Osteocyte (in vitro differentiated cells): ENCODE measurements around the gene TIMM10B. TPM values are rescaled to one million over a fixed set of nuclear protein-coding genes. Genes with fewer than 3 reads are reported as not detected.

Source experiments
- DNase-seq: peaks from one replicate; pipeline ENCODE4 v3.0.0; 2021; ENCODE audit warnings: mixed read lengths; ENCODE audit not compliant: unreplicated experiment; ENCODE audit errors: extremely low spot score
- H3K27ac Mint-ChIP-seq: one replicate; pipeline ENCODE4 v1.8.0; 2021; ENCODE audit warnings: mild to moderate bottlenecking, mixed read lengths; ENCODE audit not compliant: unreplicated experiment
- H3K27me3 Mint-ChIP-seq: one replicate; pipeline ENCODE4 v1.8.0; 2021; ENCODE audit warnings: mixed read lengths; ENCODE audit not compliant: unreplicated experiment
- H3K36me3 Mint-ChIP-seq: one replicate; pipeline ENCODE4 v1.8.0; 2021; ENCODE audit warnings: mixed read lengths; ENCODE audit not compliant: unreplicated experiment
- H3K4me1 Mint-ChIP-seq: one replicate; pipeline ENCODE4 v1.8.0; 2021; ENCODE audit warnings: mixed read lengths; ENCODE audit not compliant: unreplicated experiment
- H3K4me3 Mint-ChIP-seq: one replicate; pipeline ENCODE4 v1.8.0; 2021; ENCODE audit warnings: mild to moderate bottlenecking, moderate library complexity, mixed read lengths; ENCODE audit not compliant: unreplicated experiment
- H3K9me3 Mint-ChIP-seq: one replicate; pipeline ENCODE4 v1.8.0; 2021; ENCODE audit warnings: mixed read lengths; ENCODE audit not compliant: unreplicated experiment
- long read RNA-seq: library from polyadenylated mRNA; unstranded; transcript quantifications from one replicate; pipeline ENCODE4 v2.0.0, GENCODE V29; 2021
- total RNA-seq: library from RNA; stranded (reverse); gene quantifications from 2 replicates; pipeline ENCODE4 v1.2.1, GENCODE V29; 2021
- TF ChIP-seq, protein P1 (sequence below): fragments of 200-600 bp; sonication (generic); IDR thresholded peaks from 2 replicates; pipeline ENCODE4 v1.5.0; 2021; ENCODE audit warnings: antibody characterized with exemption, mild to moderate bottlenecking, moderate library complexity

Gene TIMM10B, protein sequence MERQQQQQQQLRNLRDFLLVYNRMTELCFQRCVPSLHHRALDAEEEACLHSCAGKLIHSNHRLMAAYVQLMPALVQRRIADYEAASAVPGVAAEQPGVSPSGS
- total RNA-seq = 25.1 and 27.0 TPM in 2 replicates
- long read RNA-seq, transcript TIMM10B-201 (3 exons, 2,840 nt) = major isoform, 97 of 102 reads
- long read RNA-seq, partial matches to known transcripts = 0 of 102 reads
- long read RNA-seq, other reads (novel, unspliced or antisense) = 0 of 102 reads

DNA sequence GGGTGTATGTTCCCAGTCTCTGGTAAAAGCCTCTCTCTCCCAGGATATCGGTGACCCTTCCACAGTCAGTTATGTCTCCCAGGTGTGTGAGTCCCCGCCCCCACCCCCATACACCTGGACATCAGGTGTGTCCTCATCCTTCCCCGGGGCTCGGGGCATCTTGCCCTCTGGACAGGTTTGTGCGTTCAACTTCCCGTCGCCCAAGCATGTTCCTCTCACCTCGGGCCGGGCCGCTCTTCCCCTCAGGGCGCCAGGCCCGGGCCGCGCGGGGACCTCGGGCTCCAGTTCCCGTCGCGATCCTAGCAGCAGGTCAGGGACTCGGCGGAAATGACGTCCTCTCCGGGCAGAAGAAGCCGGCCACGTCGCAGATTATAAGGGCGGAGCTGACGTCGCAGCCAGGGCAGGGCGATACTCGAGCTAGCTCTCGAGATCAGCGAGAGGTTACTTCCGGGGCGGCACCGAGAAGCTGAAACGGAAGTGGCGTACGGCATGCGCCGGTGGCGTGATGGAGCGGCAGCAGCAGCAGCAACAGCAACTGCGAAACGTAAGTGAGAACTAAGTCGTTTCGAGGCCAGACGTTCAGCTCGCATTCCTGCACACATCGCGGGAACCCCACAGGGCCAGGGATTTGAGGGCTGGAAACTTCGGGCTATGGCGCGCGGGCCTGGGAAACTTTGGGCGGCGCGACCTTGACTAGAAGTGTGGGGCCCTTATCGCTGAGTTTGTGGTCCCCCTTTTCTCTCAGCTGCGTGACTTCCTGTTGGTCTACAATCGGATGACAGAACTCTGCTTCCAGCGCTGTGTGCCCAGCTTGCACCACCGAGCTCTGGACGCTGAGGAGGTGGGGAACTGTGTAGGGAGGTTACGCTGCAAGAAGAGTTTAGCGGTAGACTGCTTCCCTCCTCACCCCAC, at the start of gene TIMM10B, which contains the start of gene ARFIP2:
TSS of gene TIMM10B (plus strand) at position 490 of the 912 bp plus-strand sequence. CDS start at position 506, 16 bp downstream.
TSS of gene ARFIP2 (minus strand) at position 320 of the 912 bp plus-strand sequence. CDS start 910 bp downstream, outside the sequence.
- Mint-ChIP-seq H3K36me3 (peaks cover 32% of the 10 kb centered on the region), H3K9me3 (no peaks in the 10 kb centered on the region)

DNA sequence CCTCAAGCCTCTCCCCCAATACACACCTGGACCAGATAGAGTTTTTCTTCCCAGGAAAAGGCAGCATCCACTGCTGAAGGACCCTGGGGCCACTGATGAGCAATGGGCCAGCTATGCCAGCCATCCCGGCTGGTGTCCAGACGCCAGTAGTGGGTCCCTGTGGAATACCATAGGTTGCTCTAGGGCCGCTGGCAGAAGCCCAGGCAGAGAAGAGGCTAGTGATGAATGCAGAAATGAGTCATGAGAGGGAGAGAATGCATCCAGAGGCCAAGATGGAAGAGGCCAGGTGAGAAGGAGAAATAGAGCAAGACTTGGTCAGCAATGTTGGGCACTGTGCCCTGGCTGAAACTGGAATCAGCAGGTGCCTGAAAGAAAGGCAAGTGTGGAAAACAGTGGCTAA, 49.4 kb upstream of the TIMM10B start:
- TF ChIP-seq, protein P1, sequence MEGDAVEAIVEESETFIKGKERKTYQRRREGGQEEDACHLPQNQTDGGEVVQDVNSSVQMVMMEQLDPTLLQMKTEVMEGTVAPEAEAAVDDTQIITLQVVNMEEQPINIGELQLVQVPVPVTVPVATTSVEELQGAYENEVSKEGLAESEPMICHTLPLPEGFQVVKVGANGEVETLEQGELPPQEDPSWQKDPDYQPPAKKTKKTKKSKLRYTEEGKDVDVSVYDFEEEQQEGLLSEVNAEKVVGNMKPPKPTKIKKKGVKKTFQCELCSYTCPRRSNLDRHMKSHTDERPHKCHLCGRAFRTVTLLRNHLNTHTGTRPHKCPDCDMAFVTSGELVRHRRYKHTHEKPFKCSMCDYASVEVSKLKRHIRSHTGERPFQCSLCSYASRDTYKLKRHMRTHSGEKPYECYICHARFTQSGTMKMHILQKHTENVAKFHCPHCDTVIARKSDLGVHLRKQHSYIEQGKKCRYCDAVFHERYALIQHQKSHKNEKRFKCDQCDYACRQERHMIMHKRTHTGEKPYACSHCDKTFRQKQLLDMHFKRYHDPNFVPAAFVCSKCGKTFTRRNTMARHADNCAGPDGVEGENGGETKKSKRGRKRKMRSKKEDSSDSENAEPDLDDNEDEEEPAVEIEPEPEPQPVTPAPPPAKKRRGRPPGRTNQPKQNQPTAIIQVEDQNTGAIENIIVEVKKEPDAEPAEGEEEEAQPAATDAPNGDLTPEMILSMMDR = no peak
- Mint-ChIP-seq H3K27me3 (no peaks in the 10 kb centered on the region), H3K36me3 (no peaks in the 10 kb centered on the region), H3K9me3 (no peaks in the 10 kb centered on the region), H3K4me1 (peaks cover 5% of the 10 kb centered on the region), H3K4me3 (no peak overlapping the region), H3K27ac (no peak overlapping the region)
- DNase-seq = no peak

More for the DNA sequence above, at the start of gene TIMM10B, which contains the start of gene ARFIP2:
- peak within 1 kb of the TSS; percentile 98 for H3K27ac Mint-ChIP-seq
- H3K4me3 Mint-ChIP-seq = peak within 1 kb of the TSS; percentile 95
- TF ChIP-seq, protein P1 = no peak
- no peaks in the 10 kb centered on the region for H3K27me3 Mint-ChIP-seq
- H3K4me1 Mint-ChIP-seq = peaks cover 31% of the 10 kb centered on the region
- peak; percentile 99 for DNase-seq

DNA sequence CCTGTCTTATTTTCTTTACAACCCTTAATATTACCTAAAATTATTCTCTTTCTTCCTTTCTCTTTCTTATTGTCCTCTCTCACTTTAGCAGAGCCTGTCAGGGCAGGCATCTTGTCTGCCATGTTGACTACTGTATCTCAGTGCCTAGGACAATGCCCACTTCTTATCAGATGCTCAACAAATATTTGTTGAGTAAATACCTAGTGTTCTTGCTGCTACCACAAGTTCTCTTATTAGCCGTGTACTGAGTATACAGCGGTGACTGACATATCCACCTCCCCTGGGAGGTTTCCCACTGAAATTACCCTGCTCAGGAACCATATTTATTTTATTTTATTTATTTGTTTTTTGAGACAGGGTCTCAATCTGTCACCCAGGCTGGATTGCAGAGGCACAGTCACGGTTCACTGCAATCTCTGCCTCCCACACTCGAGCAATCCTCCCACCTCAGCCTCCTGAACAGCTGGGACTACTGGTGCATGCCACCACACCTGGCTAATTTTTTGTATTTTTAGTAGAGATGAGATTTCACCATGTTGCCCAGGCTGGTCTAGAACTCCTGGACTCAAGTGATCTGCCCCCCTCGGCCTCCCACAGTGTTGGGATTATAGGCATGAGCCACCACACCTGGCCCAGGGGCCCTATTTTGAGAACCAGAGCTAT, 47.2 kb upstream of the TIMM10B start:
- Mint-ChIP-seq H3K27ac (no peak overlapping the region), H3K9me3 (no peaks in the 10 kb centered on the region), H3K36me3 (no peaks in the 10 kb centered on the region), H3K4me1 (peaks cover 5% of the 10 kb centered on the region), H3K4me3 (no peak overlapping the region), H3K27me3 (no peaks in the 10 kb centered on the region)
- no peak for DNase-seq
- TF ChIP-seq, protein P1 = no peak

DNA sequence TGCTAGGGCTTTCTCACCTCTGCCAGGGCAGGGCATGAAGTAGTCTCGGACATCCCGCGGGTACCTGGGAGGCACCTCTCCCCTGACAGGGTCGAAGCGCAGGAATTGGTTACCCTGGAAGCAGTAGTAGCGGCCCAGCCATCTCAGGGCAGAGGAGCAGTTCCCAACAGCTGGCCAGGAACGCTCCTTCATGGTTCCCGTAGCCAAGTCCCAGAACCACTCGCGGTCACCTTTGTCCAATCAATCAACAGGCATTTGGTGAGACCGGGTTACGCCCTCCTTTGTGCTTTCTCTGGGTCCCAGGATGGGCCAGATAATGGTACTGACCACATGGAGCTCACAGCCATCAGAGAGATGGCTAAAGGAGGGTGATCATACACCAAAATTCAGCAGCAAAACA, 43.9 kb upstream of the TIMM10B start:
- no peak for DNase-seq
- H3K27ac Mint-ChIP-seq = no peak overlapping the region
- H3K27me3 Mint-ChIP-seq = no peaks in the 10 kb centered on the region
- H3K36me3 Mint-ChIP-seq = no peaks in the 10 kb centered on the region
- TF ChIP-seq, protein P1 = no peak
- H3K4me3 Mint-ChIP-seq = no peak overlapping the region
- H3K9me3 Mint-ChIP-seq = no peaks in the 10 kb centered on the region
- no peaks in the 10 kb centered on the region for H3K4me1 Mint-ChIP-seq
